ENCODE data around the gene PAQR6.

Gene PAQR6

GRCh38 chr1:156214024-156214748 is 33.7 kb downstream of the PAQR6 start:
- H3K4me3 ChIP-seq (ENCODE audit: low read depth, low read length), result no peak overlapping the region
- no peak for TF ChIP-seq CTCF (IDR thresholded peaks at IDR 0.05; ENCODE audit: borderline replicate concordance, insufficient read depth, low read depth, low read length)

GRCh38 chr1:156213644-156213966 is 34.3 kb downstream of the PAQR6 start:
- peak overlapping the region; percentile 88 for H3K4me3 ChIP-seq (ENCODE audit: low read depth, low read length)
- TF ChIP-seq CTCF (IDR thresholded peaks at IDR 0.05; ENCODE audit: borderline replicate concordance, insufficient read depth, low read depth, low read length), result no peak

GRCh38 chr1:156212833-156213643 is 34.8 kb downstream of the PAQR6 start, which contains the start of gene PMF1:
PMF1 (plus strand) TSS chr1:156213007; CDS start chr1:156213016, 9 bp downstream.
- peak within 1 kb of the TSS; percentile 88 for H3K4me3 ChIP-seq (ENCODE audit: low read depth, low read length)
- TF ChIP-seq CTCF (IDR thresholded peaks at IDR 0.05; ENCODE audit: borderline replicate concordance, insufficient read depth, low read depth, low read length), result no peak

GRCh38 chr1:156212130-156212529 is 35.7 kb downstream of the PAQR6 start:
- no peak for TF ChIP-seq CTCF (IDR thresholded peaks at IDR 0.05; ENCODE audit: borderline replicate concordance, insufficient read depth, low read depth, low read length)
- no peak overlapping the region for H3K4me3 ChIP-seq (ENCODE audit: low read depth, low read length)

- TF ChIP-seq CTCF (IDR thresholded peaks at IDR 0.05; ENCODE audit: borderline replicate concordance, insufficient read depth, low read depth, low read length), result no peak
- H3K4me3 ChIP-seq (ENCODE audit: low read depth, low read length), result no peak overlapping the region
These were observed 36.6 kb downstream of the PAQR6 start for GRCh38 chr1:156211243-156211642.

- TF ChIP-seq CTCF (IDR thresholded peaks at IDR 0.05; ENCODE audit: borderline replicate concordance, insufficient read depth, low read depth, low read length), result no peak
- no peak overlapping the region for H3K4me3 ChIP-seq (ENCODE audit: low read depth, low read length)
These were observed 43.2 kb downstream of the PAQR6 start for GRCh38 chr1:156204686-156205085.

GRCh38 chr1:156203331-156203730 is 44.5 kb downstream of the PAQR6 start:
- TF ChIP-seq CTCF (IDR thresholded peaks at IDR 0.05; ENCODE audit: borderline replicate concordance, insufficient read depth, low read depth, low read length), result no peak

More at GRCh38 chr1:156203331-156203730, 44.5 kb downstream of the PAQR6 start:
- no peak overlapping the region for H3K4me3 ChIP-seq (ENCODE audit: low read depth, low read length)

Data from GM12875 (cell line).